Astrocyte (in vitro differentiated cells and primary cell): Measurements from ENCODE around the gene CAMP. TPM values are rescaled to one million over a fixed set of nuclear protein-coding genes. Genes with fewer than 3 reads are reported as not detected.

Experiments
- DNase-seq: peaks from one replicate; pipeline ENCODE4 v3.0.0-alpha.2; 2010; ENCODE audit warnings: low read depth
- FAIRE-seq: peaks from 2 replicates; lab custom pipeline; 2011; peaks lifted over from hg19 to GRCh38; lab: Jason Lieb, UNC
- H2AFZ ChIP-seq: 2 replicates; pipeline ENCODE4 v1.6.0; 2012; ENCODE audit warnings: low read depth, low read length, inconsistent platforms
- H3K27ac ChIP-seq: 2 replicates; pipeline ENCODE4 v1.5.1; 2011; ENCODE audit warnings: low read depth, low read length, inconsistent platforms
- H3K27me3 ChIP-seq: 2 replicates; pipeline ENCODE4 v1.6.0; 2011; ENCODE audit warnings: low read length, inconsistent platforms; ENCODE audit not compliant: insufficient read depth
- H3K36me3 ChIP-seq: 2 replicates; pipeline ENCODE4 v1.5.1; 2011; ENCODE audit warnings: low read length, inconsistent platforms; ENCODE audit not compliant: insufficient read depth
- H3K4me1 ChIP-seq: 2 replicates; pipeline ENCODE4 v1.5.1; 2011; ENCODE audit warnings: low read length, inconsistent platforms; ENCODE audit not compliant: insufficient read depth
- H3K4me2 ChIP-seq: 2 replicates; pipeline ENCODE4 v1.6.0; 2012; ENCODE audit warnings: low read length, inconsistent platforms
- H3K4me3 ChIP-seq: 2 replicates; pipeline ENCODE4 v1.5.1; 2011; ENCODE audit warnings: low read depth, mild to moderate bottlenecking, low read length, inconsistent platforms; ENCODE audit not compliant: insufficient read depth
- H3K79me2 ChIP-seq: 2 replicates; pipeline ENCODE4 v1.6.0; 2012; ENCODE audit warnings: mild to moderate bottlenecking, low read length, inconsistent platforms; ENCODE audit not compliant: insufficient read depth
- H3K9ac ChIP-seq: 2 replicates; pipeline ENCODE4 v1.6.0; 2012; ENCODE audit warnings: mild to moderate bottlenecking, low read length, inconsistent platforms
- H3K9me3 ChIP-seq: 2 replicates; pipeline ENCODE4 v1.5.1; 2012; ENCODE audit warnings: low read depth, mild to moderate bottlenecking, low read length, inconsistent platforms; ENCODE audit not compliant: insufficient read depth
- H4K20me1 ChIP-seq: 2 replicates; pipeline ENCODE4 v1.6.0; 2012; ENCODE audit warnings: low read length, inconsistent platforms; ENCODE audit not compliant: insufficient read depth
- H3K27ac Mint-ChIP-seq: one replicate; pipeline ENCODE4 v1.8.0; 2021; ENCODE audit warnings: mild to moderate bottlenecking, mixed read lengths; ENCODE audit not compliant: unreplicated experiment
- H3K27me3 Mint-ChIP-seq: one replicate; pipeline ENCODE4 v1.8.0; 2021; ENCODE audit warnings: low read depth, mixed read lengths; ENCODE audit not compliant: unreplicated experiment
- H3K36me3 Mint-ChIP-seq: one replicate; pipeline ENCODE4 v1.8.0; 2021; ENCODE audit warnings: low read depth, mixed read lengths; ENCODE audit not compliant: unreplicated experiment
- H3K4me1 Mint-ChIP-seq: one replicate; pipeline ENCODE4 v1.8.0; 2021; ENCODE audit warnings: low read depth, mixed read lengths; ENCODE audit not compliant: unreplicated experiment
- H3K4me3 Mint-ChIP-seq: one replicate; pipeline ENCODE4 v1.8.0; 2021; ENCODE audit warnings: mild to moderate bottlenecking, moderate library complexity, mixed read lengths; ENCODE audit not compliant: unreplicated experiment
- H3K9me3 Mint-ChIP-seq: one replicate; pipeline ENCODE4 v1.8.0; 2021; ENCODE audit warnings: mild to moderate bottlenecking, mixed read lengths; ENCODE audit not compliant: unreplicated experiment
- EZH2 ChIP-seq: IDR thresholded peaks from 2 replicates; pipeline ENCODE4 v1.6.1; 2012; ENCODE audit warnings: mild to moderate bottlenecking, low read length, inconsistent platforms; ENCODE audit not compliant: insufficient read depth
- total RNA-seq: library from RNA; stranded (reverse); gene quantifications from 2 replicates; pipeline ENCODE4 v1.2.1, GENCODE V29; 2021
- TF ChIP-seq, protein P1 (sequence below): IDR thresholded peaks from 2 replicates; pipeline ENCODE4 v1.5.1; 2011; ENCODE audit warnings: low read depth, mild to moderate bottlenecking, inconsistent platforms, low read length, moderate library complexity; ENCODE audit not compliant: insufficient read depth

The CAMP gene
- total RNA-seq, 1 donor from 2014 or later: not detected

DNA sequence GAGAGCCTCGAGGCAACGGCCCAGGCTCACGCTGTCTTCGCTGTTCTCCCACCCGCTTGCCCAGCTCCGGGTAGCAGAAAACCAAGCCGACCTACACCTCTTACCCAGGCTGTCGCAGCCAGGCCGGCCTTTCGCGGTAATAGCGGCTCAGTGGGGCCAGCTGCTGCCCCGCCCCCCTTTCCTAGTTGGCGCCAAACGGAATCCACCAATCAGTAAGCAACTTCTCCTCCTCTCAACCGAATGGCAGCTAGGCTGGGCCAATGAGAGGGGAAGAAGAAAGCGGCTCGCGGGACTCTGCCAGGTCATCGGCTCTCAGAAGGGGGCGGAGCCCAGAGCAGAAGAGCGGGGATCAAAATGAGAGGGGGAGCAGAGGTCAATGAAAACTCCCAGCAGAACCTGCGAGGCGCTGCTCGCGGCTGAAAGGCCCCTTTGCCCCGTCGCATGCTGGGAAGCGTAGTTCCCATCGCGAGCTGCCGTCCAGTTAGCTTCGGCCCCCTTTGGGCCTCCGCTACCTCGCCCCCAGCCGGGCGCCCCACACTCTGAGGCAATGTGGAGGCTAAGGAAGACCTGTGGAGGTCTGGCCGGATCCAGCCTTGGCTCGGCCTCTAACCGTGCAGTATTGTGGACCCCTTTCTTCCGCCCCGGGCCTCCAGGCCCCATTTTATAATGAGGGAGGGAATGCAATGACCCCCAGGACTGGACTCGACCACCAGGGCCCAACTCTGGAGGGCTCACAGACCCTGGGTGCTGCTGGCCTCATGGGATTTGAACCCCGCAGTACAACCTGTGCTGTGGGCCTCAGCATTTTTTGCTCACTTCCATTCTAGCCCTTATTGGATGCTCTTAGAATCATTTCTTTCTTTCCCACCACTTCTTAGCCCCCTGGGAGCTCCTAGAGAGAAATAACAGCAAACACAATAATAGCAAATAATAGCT is 34.8 kb upstream of the CAMP start, which contains the start of gene CDC25A:
Gene CDC25A, minus strand, starts transcription at position 152 of the 936 bp plus-strand sequence. CDS start 470 bp downstream, outside the sequence.
- Mint-ChIP-seq H3K27me3 (peaks cover 4% of the 10 kb centered on the region), H3K4me1 (no peaks in the 10 kb centered on the region), H3K9me3 (no peaks in the 10 kb centered on the region), H3K4me3 (peak within 1 kb of the TSS; percentile 90), H3K36me3 (no peaks in the 10 kb centered on the region), H3K27ac (no peak within 1 kb of the TSS)
- peak; percentile 95 for DNase-seq
- Histone ChIP-seq H3K27me3 (no peaks in the 10 kb centered on the region), H3K27ac (peak within 1 kb of the TSS; percentile 73), H3K4me3 (peak within 1 kb of the TSS; percentile 78), H3K4me2 (peak within 1 kb of the TSS; percentile 84), H3K9ac (peak within 1 kb of the TSS; percentile 86), H3K79me2 (peaks cover 28% of the 10 kb centered on the region), H3K9me3 (no peaks in the 10 kb centered on the region), H2AFZ (peak within 1 kb of the TSS; percentile 95), H3K4me1 (peaks cover 16% of the 10 kb centered on the region), H4K20me1 (no peaks in the 10 kb centered on the region), H3K36me3 (peaks cover 9% of the 10 kb centered on the region)
- TF ChIP-seq, protein P1, sequence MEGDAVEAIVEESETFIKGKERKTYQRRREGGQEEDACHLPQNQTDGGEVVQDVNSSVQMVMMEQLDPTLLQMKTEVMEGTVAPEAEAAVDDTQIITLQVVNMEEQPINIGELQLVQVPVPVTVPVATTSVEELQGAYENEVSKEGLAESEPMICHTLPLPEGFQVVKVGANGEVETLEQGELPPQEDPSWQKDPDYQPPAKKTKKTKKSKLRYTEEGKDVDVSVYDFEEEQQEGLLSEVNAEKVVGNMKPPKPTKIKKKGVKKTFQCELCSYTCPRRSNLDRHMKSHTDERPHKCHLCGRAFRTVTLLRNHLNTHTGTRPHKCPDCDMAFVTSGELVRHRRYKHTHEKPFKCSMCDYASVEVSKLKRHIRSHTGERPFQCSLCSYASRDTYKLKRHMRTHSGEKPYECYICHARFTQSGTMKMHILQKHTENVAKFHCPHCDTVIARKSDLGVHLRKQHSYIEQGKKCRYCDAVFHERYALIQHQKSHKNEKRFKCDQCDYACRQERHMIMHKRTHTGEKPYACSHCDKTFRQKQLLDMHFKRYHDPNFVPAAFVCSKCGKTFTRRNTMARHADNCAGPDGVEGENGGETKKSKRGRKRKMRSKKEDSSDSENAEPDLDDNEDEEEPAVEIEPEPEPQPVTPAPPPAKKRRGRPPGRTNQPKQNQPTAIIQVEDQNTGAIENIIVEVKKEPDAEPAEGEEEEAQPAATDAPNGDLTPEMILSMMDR: no peak
- no peak for TF ChIP-seq EZH2
- FAIRE-seq: peak; percentile 49

DNA sequence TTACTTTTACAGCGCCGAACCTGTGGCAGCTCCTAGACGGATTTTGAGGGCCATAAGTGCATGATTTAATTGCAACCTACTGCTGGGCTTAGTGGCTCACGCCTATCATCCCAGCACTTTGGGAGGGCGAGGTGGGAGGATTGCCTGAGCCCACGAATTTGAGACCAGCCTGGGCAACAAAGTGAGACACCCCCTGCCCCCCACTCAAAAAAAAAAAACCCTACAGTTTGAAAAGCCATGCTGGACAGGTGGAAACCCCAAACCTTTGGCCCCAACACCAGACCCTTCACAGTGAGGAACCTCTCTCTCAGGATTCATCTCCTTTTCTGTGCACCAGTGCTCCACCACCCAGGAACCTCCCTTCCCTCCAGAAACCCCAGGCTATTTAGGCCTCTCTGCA is 34.0 kb upstream of the CAMP start:
- Histone ChIP-seq H3K9ac (no peak overlapping the region), H2AFZ (peak overlapping the region; percentile 43)
- no peak for FAIRE-seq

More for the DNA sequence above, 34.0 kb upstream of the CAMP start:
- no peaks in the 10 kb centered on the region for H3K9me3 ChIP-seq
- TF ChIP-seq EZH2: no peak
- TF ChIP-seq, protein P1: no peak
- Mint-ChIP-seq H3K27ac (no peak overlapping the region), H3K36me3 (no peaks in the 10 kb centered on the region), H3K4me1 (no peaks in the 10 kb centered on the region), H3K4me3 (peak overlapping the region; percentile 87), H3K9me3 (no peaks in the 10 kb centered on the region), H3K27me3 (peaks cover 4% of the 10 kb centered on the region)
- H3K36me3 ChIP-seq: peaks cover 8% of the 10 kb centered on the region
- peaks cover 28% of the 10 kb centered on the region for H3K79me2 ChIP-seq
- no peak overlapping the region for H3K4me3 ChIP-seq
- no peaks in the 10 kb centered on the region for H4K20me1 ChIP-seq
- no peaks in the 10 kb centered on the region for H3K27me3 ChIP-seq
- DNase-seq: no peak
- no peak overlapping the region for H3K27ac ChIP-seq
- H3K4me2 ChIP-seq: no peak overlapping the region
- H3K4me1 ChIP-seq: peaks cover 16% of the 10 kb centered on the region
